GM18909 (cell line): ENCODE measurements around the gene ZNF83.
"Not testable (repeated sequence)": the region's sequence is repeated elsewhere in the genome, so short reads cannot be mapped to it uniquely, and the experiment has no call there.

Source experiments
- ATAC-seq: cut with Tn5 transposase; IDR thresholded peaks from one replicate; pipeline ENCODE4 v1.9.1; 2021; ENCODE audit warnings: mild to moderate bottlenecking; ENCODE audit not compliant: unreplicated experiment, poor library complexity

Gene ZNF83

GRCh38 chr19:52637718-52638585, at the start of gene ZNF83:
TSS of gene ZNF83 (minus strand) at chr19:52638355.
- ATAC-seq, result peak; percentile 93

- no peak for ATAC-seq
Observed at GRCh38 chr19:52687684-52688083, 49.5 kb upstream of the ZNF83 start.

- no peak for ATAC-seq
Observed at GRCh38 chr19:52685811-52686210, 47.7 kb upstream of the ZNF83 start.

GRCh38 chr19:52681216-52681615, 43.1 kb upstream of the ZNF83 start:
- not testable (repeated sequence) for ATAC-seq

GRCh38 chr19:52679598-52679997, 41.4 kb upstream of the ZNF83 start:
- ATAC-seq, result no peak

- ATAC-seq, result not testable (repeated sequence)
Observed at GRCh38 chr19:52675239-52675638, 37.1 kb upstream of the ZNF83 start.

GRCh38 chr19:52673014-52673413, 34.9 kb upstream of the ZNF83 start:
- ATAC-seq, result no peak

- no peak for ATAC-seq
Observed at GRCh38 chr19:52670046-52670445, 31.9 kb upstream of the ZNF83 start.

- no peak for ATAC-seq
Observed at GRCh38 chr19:52669586-52669985, 31.4 kb upstream of the ZNF83 start.

- no peak for ATAC-seq
Observed at GRCh38 chr19:52667972-52668371, 29.8 kb upstream of the ZNF83 start.

- ATAC-seq, result no peak
Observed at GRCh38 chr19:52666506-52666905, 28.4 kb upstream of the ZNF83 start.

- ATAC-seq, result no peak
Observed at GRCh38 chr19:52665529-52665928, 27.4 kb upstream of the ZNF83 start.

GRCh38 chr19:52665027-52665426, 26.9 kb upstream of the ZNF83 start:
- ATAC-seq, result no peak

GRCh38 chr19:52664461-52664860, 26.3 kb upstream of the ZNF83 start:
- ATAC-seq, result no peak

- ATAC-seq, result no peak
Observed at GRCh38 chr19:52662631-52663030, 24.5 kb upstream of the ZNF83 start.

GRCh38 chr19:52660981-52661380, 22.8 kb upstream of the ZNF83 start:
- no peak for ATAC-seq

GRCh38 chr19:52659013-52659412, 20.9 kb upstream of the ZNF83 start:
- no peak for ATAC-seq

- no peak for ATAC-seq
Observed at GRCh38 chr19:52658595-52658994, 20.4 kb upstream of the ZNF83 start.

GRCh38 chr19:52653161-52653560, 15.0 kb upstream of the ZNF83 start:
- ATAC-seq, result no peak

GRCh38 chr19:52651956-52652355, 13.8 kb upstream of the ZNF83 start:
- no peak for ATAC-seq

- no peak for ATAC-seq
Observed at GRCh38 chr19:52648336-52649016, 10.3 kb upstream of the ZNF83 start.
